ENCODE data around the gene GCNT2.
"Not testable (repeated sequence)": the region's sequence is repeated elsewhere in the genome, so short reads cannot be mapped to it uniquely, and the experiment has no call there.

GCNT2 gene

DNA sequence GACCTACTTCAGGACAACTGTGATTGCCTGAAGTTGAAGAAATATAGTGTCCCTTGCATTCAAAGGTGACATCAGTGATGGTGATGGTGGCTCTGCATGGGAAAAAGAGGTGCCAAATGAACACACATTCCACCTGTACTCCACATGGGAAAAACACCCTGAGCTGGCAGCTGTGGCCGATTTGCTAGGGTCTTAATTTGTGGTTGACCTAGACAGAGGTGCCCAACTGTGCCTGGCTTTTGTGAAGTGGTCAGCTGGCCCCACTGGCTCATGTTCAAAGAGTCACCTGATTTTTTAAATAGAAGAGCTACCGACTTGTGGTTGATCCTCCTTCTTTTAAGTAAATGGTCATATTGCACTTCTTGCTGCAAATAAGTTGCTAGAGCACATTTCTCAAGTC is 7.6 kb upstream of the GCNT2 start:
- H3K27me3 ChIP-seq (replicated peaks; ENCODE audit: control insufficient read depth, insufficient read depth, low read length, poor library complexity, severe bottlenecking) = no peaks in the 10 kb centered on the region
- H3K4me3 ChIP-seq (ENCODE audit: insufficient read depth, low read depth, low read length, poor library complexity, severe bottlenecking) = no peak overlapping the region
- DNase-seq = no peak
- H3K4me1 ChIP-seq (ENCODE audit: control insufficient read depth, insufficient read depth, low read length, poor library complexity, severe bottlenecking) = no peaks in the 10 kb centered on the region
- H3K9me3 ChIP-seq (ENCODE audit: control insufficient read depth, low read length) = no peaks in the 10 kb centered on the region
- no peaks in the 10 kb centered on the region for H3K36me3 ChIP-seq (ENCODE audit: control insufficient read depth, insufficient read depth, low read length)
- no peak overlapping the region for H3K27ac ChIP-seq (ENCODE audit: insufficient read depth, low read length, poor library complexity, severe bottlenecking)

DNA sequence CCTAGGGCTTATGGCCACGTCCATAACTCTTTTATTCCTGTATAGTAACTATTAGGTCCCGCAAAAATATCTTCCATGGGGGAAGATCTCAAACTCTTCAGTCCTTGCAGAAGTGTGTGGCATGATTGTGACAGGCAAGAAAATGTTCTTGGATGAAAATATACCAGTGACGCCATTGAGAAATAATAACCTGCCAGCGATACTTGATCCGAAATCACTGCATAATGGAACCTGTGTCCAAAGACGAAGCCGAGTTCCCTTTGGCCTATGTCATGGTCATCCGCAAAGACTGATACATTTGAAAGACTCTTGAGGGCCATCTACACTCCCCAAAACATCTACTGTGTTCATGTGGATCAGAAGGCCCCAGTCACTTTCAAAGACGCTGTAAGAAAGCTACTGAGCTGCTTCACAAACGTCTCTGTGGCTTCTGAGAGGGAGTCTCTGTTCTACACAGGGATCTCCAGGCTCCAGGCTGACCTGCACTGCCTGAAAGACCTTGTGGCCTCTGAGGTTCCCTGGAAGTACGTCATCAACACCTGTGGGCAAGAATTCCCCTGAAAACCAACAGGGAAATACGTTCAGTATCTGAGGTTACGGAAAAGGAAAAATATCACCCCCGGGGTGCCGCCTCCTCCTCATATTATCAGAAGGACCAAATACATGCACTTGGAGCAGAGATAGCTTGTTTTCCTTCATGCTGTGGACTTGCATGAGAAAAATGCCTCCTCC is 6.9 kb upstream of the GCNT2 start:
- Histone ChIP-seq H3K4me3 (ENCODE audit: insufficient read depth, low read depth, low read length, poor library complexity, severe bottlenecking) (no peak overlapping the region), H3K9me3 (ENCODE audit: control insufficient read depth, low read length) (no peaks in the 10 kb centered on the region), H3K4me1 (ENCODE audit: control insufficient read depth, insufficient read depth, low read length, poor library complexity, severe bottlenecking) (no peaks in the 10 kb centered on the region), H3K27me3 (replicated peaks; ENCODE audit: control insufficient read depth, insufficient read depth, low read length, poor library complexity, severe bottlenecking) (no peaks in the 10 kb centered on the region), H3K27ac (ENCODE audit: insufficient read depth, low read length, poor library complexity, severe bottlenecking) (no peak overlapping the region), H3K36me3 (ENCODE audit: control insufficient read depth, insufficient read depth, low read length) (no peaks in the 10 kb centered on the region)
- no peak for DNase-seq

- H3K27me3 ChIP-seq (replicated peaks; ENCODE audit: control insufficient read depth, insufficient read depth, low read length, poor library complexity, severe bottlenecking) = no peaks in the 10 kb centered on the region
- H3K36me3 ChIP-seq (ENCODE audit: control insufficient read depth, insufficient read depth, low read length) = no peaks in the 10 kb centered on the region
- no peak overlapping the region for H3K4me3 ChIP-seq (ENCODE audit: insufficient read depth, low read depth, low read length, poor library complexity, severe bottlenecking)
- H3K9me3 ChIP-seq (ENCODE audit: control insufficient read depth, low read length) = no peaks in the 10 kb centered on the region
- H3K27ac ChIP-seq (ENCODE audit: insufficient read depth, low read length, poor library complexity, severe bottlenecking) = no peak overlapping the region
- DNase-seq = no peak
- no peaks in the 10 kb centered on the region for H3K4me1 ChIP-seq (ENCODE audit: control insufficient read depth, insufficient read depth, low read length, poor library complexity, severe bottlenecking)
Observed at GRCh38 chr6:10516953-10517352, 4.2 kb upstream of the GCNT2 start.

- Histone ChIP-seq H3K36me3 (ENCODE audit: control insufficient read depth, insufficient read depth, low read length) (no peaks in the 10 kb centered on the region), H3K4me3 (ENCODE audit: insufficient read depth, low read depth, low read length, poor library complexity, severe bottlenecking) (no peak overlapping the region), H3K9me3 (ENCODE audit: control insufficient read depth, low read length) (no peaks in the 10 kb centered on the region), H3K4me1 (ENCODE audit: control insufficient read depth, insufficient read depth, low read length, poor library complexity, severe bottlenecking) (no peaks in the 10 kb centered on the region), H3K27me3 (replicated peaks; ENCODE audit: control insufficient read depth, insufficient read depth, low read length, poor library complexity, severe bottlenecking) (no peaks in the 10 kb centered on the region), H3K27ac (ENCODE audit: insufficient read depth, low read length, poor library complexity, severe bottlenecking) (no peak overlapping the region)
- no peak for DNase-seq
Observed at GRCh38 chr6:10518557-10519407, 2.4 kb upstream of the GCNT2 start.

DNA sequence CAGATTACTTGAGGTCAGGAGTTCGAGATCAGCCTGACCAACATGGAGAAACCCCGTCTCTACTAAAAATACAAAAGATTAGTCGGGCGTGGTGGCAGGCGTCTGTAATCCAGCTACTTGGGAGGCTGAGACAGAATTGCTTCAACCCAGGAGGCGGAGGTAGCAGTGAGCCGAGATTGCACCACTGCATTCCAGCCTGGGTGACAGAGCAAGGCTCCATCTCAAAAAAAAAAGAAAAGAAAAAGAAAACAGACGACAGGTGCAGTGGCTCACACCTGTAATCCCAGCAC is 1.8 kb upstream of the GCNT2 start:
- H3K4me1 ChIP-seq (ENCODE audit: control insufficient read depth, insufficient read depth, low read length, poor library complexity, severe bottlenecking); H3K36me3 ChIP-seq (ENCODE audit: control insufficient read depth, insufficient read depth, low read length); H3K27ac ChIP-seq (ENCODE audit: insufficient read depth, low read length, poor library complexity, severe bottlenecking); H3K27me3 ChIP-seq (replicated peaks; ENCODE audit: control insufficient read depth, insufficient read depth, low read length, poor library complexity, severe bottlenecking); H3K4me3 ChIP-seq (ENCODE audit: insufficient read depth, low read depth, low read length, poor library complexity, severe bottlenecking); DNase-seq; H3K9me3 ChIP-seq (ENCODE audit: control insufficient read depth, low read length): not testable (repeated sequence)

- H3K36me3 ChIP-seq (ENCODE audit: control insufficient read depth, insufficient read depth, low read length) = no peaks in the 10 kb centered on the region
- no peaks in the 10 kb centered on the region for H3K27me3 ChIP-seq (replicated peaks; ENCODE audit: control insufficient read depth, insufficient read depth, low read length, poor library complexity, severe bottlenecking)
- no peak overlapping the region for H3K27ac ChIP-seq (ENCODE audit: insufficient read depth, low read length, poor library complexity, severe bottlenecking)
- no peaks in the 10 kb centered on the region for H3K4me1 ChIP-seq (ENCODE audit: control insufficient read depth, insufficient read depth, low read length, poor library complexity, severe bottlenecking)
- no peak for DNase-seq
- no peak overlapping the region for H3K4me3 ChIP-seq (ENCODE audit: insufficient read depth, low read depth, low read length, poor library complexity, severe bottlenecking)
- no peaks in the 10 kb centered on the region for H3K9me3 ChIP-seq (ENCODE audit: control insufficient read depth, low read length)
Observed at GRCh38 chr6:10520468-10520867, 683 bp upstream of the GCNT2 start.

DNA sequence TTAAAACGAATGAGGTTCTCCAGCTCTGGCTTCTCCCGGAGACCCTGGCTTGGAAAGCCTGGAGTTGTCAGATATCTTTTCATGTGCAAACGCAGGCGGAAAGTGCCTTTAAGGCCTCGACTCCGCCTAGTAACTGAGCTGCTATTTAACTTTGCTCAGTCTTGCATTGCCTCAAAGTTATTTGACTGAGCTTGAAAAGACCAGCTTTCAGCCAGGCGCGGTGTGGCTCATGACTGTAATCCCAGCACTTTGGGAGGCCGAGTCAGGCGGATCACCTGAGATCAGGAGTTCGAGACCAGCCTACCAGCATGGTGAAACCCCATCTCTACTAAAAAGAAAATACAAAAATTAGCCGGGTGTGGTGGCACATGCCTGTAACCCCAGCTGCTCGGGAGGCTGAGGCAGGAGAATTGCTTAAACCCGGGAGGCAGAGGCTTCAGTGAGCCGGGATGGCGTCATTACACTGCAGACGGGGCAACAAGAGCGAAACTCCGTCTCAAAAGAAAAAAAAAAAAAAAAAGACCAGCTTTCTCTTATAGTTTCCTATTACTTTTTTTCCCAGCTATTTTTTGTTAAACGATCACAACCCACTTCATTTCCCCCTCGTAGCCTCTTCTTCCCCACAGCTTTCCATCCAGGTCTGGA is 1.9 kb downstream of the GCNT2 start:
- Histone ChIP-seq H3K9me3 (ENCODE audit: control insufficient read depth, low read length) (no peaks in the 10 kb centered on the region), H3K36me3 (ENCODE audit: control insufficient read depth, insufficient read depth, low read length) (no peaks in the 10 kb centered on the region), H3K27me3 (replicated peaks; ENCODE audit: control insufficient read depth, insufficient read depth, low read length, poor library complexity, severe bottlenecking) (no peaks in the 10 kb centered on the region), H3K4me1 (ENCODE audit: control insufficient read depth, insufficient read depth, low read length, poor library complexity, severe bottlenecking) (no peaks in the 10 kb centered on the region), H3K4me3 (ENCODE audit: insufficient read depth, low read depth, low read length, poor library complexity, severe bottlenecking) (no peak overlapping the region), H3K27ac (ENCODE audit: insufficient read depth, low read length, poor library complexity, severe bottlenecking) (no peak overlapping the region)
- no peak for DNase-seq

DNA sequence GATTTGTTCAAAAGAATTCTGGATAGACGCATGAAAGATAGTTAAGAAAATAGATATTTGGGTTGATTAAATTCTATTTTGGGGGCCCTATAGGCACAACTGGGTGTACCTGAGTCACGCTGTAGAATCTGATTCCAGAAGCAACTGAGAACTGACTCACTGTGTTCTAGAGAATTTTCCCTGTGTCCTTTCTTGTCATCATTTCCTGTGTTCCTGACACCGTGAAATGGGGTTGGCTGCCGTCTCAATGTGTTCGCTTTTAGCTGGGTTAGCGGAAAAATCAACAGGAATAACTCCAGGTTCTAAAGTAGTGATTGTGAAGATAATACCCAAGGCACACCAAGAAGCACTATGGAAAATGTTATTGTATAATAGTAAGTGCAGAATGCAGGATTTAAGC is 5.0 kb downstream of the GCNT2 start:
- no peaks in the 10 kb centered on the region for H3K4me1 ChIP-seq (ENCODE audit: control insufficient read depth, insufficient read depth, low read length, poor library complexity, severe bottlenecking)
- H3K4me3 ChIP-seq (ENCODE audit: insufficient read depth, low read depth, low read length, poor library complexity, severe bottlenecking) = no peak overlapping the region
- H3K27ac ChIP-seq (ENCODE audit: insufficient read depth, low read length, poor library complexity, severe bottlenecking) = no peak overlapping the region
- no peaks in the 10 kb centered on the region for H3K27me3 ChIP-seq (replicated peaks; ENCODE audit: control insufficient read depth, insufficient read depth, low read length, poor library complexity, severe bottlenecking)
- DNase-seq = no peak
- H3K36me3 ChIP-seq (ENCODE audit: control insufficient read depth, insufficient read depth, low read length) = no peaks in the 10 kb centered on the region
- no peaks in the 10 kb centered on the region for H3K9me3 ChIP-seq (ENCODE audit: control insufficient read depth, low read length)

GRCh38 chr6:10528158-10528981 is 7.2 kb downstream of the GCNT2 start:
- H3K4me3 ChIP-seq (ENCODE audit: insufficient read depth, low read depth, low read length, poor library complexity, severe bottlenecking) = peak overlapping the region; percentile 59
- DNase-seq = no peak
- no peaks in the 10 kb centered on the region for H3K27me3 ChIP-seq (replicated peaks; ENCODE audit: control insufficient read depth, insufficient read depth, low read length, poor library complexity, severe bottlenecking)

More at GRCh38 chr6:10528158-10528981, 7.2 kb downstream of the GCNT2 start:
- H3K9me3 ChIP-seq (ENCODE audit: control insufficient read depth, low read length) = no peaks in the 10 kb centered on the region
- H3K36me3 ChIP-seq (ENCODE audit: control insufficient read depth, insufficient read depth, low read length) = no peaks in the 10 kb centered on the region
- no peaks in the 10 kb centered on the region for H3K4me1 ChIP-seq (ENCODE audit: control insufficient read depth, insufficient read depth, low read length, poor library complexity, severe bottlenecking)
- H3K27ac ChIP-seq (ENCODE audit: insufficient read depth, low read length, poor library complexity, severe bottlenecking) = no peak overlapping the region
